Left ventricle myocardium inferior (tissue), 1 donor: ENCODE data around the gene NUDT4. TPM values are rescaled to one million over a fixed set of nuclear protein-coding genes. Genes with fewer than 3 reads are reported as not detected.

Source experiments
- DNase-seq: peaks from one replicate; pipeline ENCODE4 v3.0.0-alpha.2; 2020
- H3K27ac ChIP-seq: fragments of 200-600 bp; replicated peaks from 2 replicates; pipeline ENCODE4 v1.8.0; 2021
- H3K27me3 ChIP-seq: fragments of 200-600 bp; 2 replicates; pipeline ENCODE4 v1.8.0; 2021; ENCODE audit warnings: low read depth
- H3K36me3 ChIP-seq: fragments of 200-600 bp; 2 replicates; pipeline ENCODE4 v1.8.0; 2021
- H3K4me1 ChIP-seq: fragments of 200-600 bp; 2 replicates; pipeline ENCODE4 v1.8.0; 2021
- H3K4me3 ChIP-seq: fragments of 200-600 bp; 2 replicates; pipeline ENCODE4 v1.8.0; 2021; ENCODE audit warnings: mild to moderate bottlenecking, moderate library complexity
- H3K9me3 ChIP-seq: fragments of 200-600 bp; replicated peaks from 2 replicates; pipeline ENCODE4 v1.8.0; 2021
- intact Hi-C: fragments of 100-400 bp; cut with micrococcal nuclease; formaldehyde crosslinking; loops from one replicate; pipeline ENCODE4 v1.11.0; 2022
- total RNA-seq: library from RNA; stranded (reverse); fragmentation: NEBNext Ultra II Directional; extraction: Animal tissue kit (Norgen Biotek cat#: 25700); gene quantifications from one replicate; pipeline ENCODE4 v1.2.1, GENCODE V29; 2021
- TF ChIP-seq, protein P1 (sequence below): fragments of 200-600 bp; IDR thresholded peaks from 2 replicates; pipeline ENCODE4 v1.8.0; 2021; ENCODE audit warnings: antibody characterized with exemption, mild to moderate bottlenecking, borderline replicate concordance
- donor health status: DM: no; HTN: yes; CAD: no; lungs with severe emphysema.

The NUDT4 gene
- total RNA-seq, 1 donor from 2014 or later, result 283 TPM

DNA sequence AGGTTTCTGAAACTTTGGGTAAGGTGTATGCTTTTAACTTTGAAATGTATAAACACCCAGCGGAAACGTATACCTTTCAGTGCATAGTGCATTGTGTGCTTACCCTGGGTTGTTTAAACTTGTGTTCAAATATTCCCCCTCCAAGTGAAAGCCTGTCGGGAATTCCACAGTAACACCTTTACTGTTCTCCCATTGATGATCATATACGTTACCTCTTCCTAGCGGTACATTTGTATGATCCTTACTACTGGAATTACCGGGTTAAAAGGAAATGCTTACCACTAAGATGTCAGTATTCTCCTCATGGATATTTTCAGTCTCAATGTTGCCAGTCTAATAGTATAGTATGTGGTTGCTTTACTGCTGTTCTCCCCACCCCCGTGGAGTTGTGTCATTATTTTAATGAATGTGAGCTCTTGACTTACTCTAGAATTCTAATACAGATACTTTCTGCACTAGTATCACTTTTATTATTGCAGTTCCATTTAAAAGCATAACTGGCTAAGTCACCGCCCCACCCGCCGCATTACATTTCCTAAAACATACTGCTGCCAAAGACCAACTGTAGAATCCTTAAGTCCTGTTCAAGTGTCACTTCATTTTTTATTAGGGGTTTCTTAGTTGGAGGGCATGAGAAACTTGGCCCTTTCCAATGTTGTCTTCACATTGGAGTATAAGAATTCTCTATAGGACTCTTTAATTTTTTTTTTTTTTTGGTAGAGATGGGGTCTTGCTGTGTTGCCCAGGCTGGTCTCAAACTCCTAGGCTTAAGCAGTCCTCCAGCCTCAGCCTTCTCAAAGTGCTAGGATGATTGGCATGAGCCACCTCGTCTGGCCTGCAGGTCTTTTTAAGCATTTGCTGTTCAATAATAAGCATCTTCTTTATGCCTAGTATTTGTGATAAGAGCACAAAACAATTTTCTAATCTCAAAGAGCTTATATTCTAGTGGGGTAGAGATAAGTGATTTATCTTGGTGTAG, 24.9 kb downstream of the NUDT4 start:
- Histone ChIP-seq H3K27me3 (no peaks in the 10 kb centered on the region), H3K36me3 (peaks cover 27% of the 10 kb centered on the region), H3K27ac (no peak overlapping the region), H3K9me3 (no peaks in the 10 kb centered on the region), H3K4me3 (no peak overlapping the region), H3K4me1 (peaks cover 26% of the 10 kb centered on the region)
- TF ChIP-seq, protein P1, sequence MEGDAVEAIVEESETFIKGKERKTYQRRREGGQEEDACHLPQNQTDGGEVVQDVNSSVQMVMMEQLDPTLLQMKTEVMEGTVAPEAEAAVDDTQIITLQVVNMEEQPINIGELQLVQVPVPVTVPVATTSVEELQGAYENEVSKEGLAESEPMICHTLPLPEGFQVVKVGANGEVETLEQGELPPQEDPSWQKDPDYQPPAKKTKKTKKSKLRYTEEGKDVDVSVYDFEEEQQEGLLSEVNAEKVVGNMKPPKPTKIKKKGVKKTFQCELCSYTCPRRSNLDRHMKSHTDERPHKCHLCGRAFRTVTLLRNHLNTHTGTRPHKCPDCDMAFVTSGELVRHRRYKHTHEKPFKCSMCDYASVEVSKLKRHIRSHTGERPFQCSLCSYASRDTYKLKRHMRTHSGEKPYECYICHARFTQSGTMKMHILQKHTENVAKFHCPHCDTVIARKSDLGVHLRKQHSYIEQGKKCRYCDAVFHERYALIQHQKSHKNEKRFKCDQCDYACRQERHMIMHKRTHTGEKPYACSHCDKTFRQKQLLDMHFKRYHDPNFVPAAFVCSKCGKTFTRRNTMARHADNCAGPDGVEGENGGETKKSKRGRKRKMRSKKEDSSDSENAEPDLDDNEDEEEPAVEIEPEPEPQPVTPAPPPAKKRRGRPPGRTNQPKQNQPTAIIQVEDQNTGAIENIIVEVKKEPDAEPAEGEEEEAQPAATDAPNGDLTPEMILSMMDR, result no peak
- no peak for DNase-seq
- intact Hi-C loops, result no loop called here

DNA sequence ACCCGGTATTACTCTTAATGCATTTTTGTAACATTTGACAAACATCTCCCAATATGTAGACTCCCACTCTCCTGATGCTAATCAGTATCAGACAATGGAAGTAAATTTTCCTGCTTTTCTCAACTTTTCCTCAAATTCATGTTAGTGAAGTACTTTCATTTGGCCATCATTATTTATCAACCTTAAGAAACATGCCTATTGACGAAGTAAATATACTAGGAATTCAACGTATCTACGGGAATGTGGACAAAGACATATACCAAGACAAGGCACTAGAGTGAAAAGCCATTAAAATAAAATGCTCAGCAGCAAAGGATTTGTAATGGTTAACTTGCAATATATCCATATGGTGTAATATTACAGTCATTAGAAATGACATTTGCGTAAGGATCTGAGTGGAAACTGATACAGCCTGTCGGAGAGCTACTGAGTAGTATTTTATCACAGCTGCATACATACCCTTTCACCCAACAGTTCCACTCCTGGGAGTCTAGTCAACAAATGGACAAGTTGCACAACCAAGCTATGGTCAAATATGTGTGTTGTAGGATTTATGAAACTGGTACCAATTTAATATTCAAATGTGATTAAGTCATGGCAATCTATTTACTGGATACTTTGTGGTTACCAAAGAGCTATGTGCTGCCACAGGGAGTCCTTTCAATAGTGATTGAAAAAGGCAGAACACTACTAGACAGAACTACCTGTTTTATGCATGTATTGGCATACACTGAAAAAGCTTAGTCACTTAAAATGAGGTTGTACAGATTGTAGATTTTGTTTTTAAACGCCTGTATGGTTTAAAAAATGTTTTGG, 26.5 kb downstream of the NUDT4 start:
- Histone ChIP-seq H3K27me3 (no peaks in the 10 kb centered on the region), H3K4me3 (no peak overlapping the region), H3K36me3 (peaks cover 13% of the 10 kb centered on the region), H3K27ac (peak overlapping the region; percentile 32), H3K9me3 (no peaks in the 10 kb centered on the region), H3K4me1 (peaks cover 26% of the 10 kb centered on the region)
- no peak for DNase-seq
- intact Hi-C loops, result no loop called here
- TF ChIP-seq, protein P1, result no peak

DNA sequence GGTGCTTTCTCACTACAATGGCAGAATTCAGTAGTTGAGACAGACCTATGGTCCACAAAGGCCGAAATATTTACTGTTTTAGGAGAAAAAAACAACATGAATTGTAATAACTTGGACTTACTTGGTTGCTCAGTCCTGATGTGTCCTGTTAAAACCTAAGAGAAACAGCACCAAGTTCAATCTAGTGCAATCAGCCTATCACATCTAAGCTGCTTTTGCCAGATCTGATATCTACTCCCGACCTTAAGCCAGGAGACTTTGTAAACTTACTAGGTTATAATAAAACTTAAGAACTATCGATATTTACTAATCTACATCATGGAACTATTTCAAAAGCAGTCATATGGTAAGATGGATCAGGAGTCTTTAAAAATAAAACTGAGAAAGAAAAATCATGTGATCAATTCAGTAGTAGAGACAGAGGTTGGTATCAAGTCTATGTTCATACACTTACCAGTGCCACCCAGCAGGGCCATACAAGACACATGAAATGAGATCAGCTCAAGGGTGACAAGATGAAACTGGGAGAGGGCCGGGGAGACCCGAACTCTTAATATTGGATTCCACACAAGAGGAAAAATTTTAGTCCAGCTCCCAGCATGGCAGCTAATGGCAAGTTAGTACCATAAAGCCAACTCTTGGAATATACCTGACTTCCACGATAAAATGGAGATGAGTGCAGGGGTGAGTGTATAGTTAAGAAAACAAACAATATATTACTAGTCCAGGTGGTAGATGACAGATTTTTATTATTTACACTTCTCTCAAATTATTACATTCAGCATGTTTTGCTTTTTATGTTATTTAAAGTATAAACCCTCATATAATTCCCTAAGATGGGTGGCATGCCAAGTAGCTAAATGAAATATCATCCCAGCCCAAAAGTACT, 27.5 kb downstream of the NUDT4 start:
- no peaks in the 10 kb centered on the region for H3K9me3 ChIP-seq
- DNase-seq, result no peak
- peaks cover 20% of the 10 kb centered on the region for H3K36me3 ChIP-seq
- peak overlapping the region; percentile 32 for H3K27ac ChIP-seq
- no peaks in the 10 kb centered on the region for H3K27me3 ChIP-seq
- intact Hi-C loops, result no loop called here
- no peak overlapping the region for H3K4me3 ChIP-seq
- peaks cover 29% of the 10 kb centered on the region for H3K4me1 ChIP-seq
- TF ChIP-seq, protein P1, result no peak

DNA sequence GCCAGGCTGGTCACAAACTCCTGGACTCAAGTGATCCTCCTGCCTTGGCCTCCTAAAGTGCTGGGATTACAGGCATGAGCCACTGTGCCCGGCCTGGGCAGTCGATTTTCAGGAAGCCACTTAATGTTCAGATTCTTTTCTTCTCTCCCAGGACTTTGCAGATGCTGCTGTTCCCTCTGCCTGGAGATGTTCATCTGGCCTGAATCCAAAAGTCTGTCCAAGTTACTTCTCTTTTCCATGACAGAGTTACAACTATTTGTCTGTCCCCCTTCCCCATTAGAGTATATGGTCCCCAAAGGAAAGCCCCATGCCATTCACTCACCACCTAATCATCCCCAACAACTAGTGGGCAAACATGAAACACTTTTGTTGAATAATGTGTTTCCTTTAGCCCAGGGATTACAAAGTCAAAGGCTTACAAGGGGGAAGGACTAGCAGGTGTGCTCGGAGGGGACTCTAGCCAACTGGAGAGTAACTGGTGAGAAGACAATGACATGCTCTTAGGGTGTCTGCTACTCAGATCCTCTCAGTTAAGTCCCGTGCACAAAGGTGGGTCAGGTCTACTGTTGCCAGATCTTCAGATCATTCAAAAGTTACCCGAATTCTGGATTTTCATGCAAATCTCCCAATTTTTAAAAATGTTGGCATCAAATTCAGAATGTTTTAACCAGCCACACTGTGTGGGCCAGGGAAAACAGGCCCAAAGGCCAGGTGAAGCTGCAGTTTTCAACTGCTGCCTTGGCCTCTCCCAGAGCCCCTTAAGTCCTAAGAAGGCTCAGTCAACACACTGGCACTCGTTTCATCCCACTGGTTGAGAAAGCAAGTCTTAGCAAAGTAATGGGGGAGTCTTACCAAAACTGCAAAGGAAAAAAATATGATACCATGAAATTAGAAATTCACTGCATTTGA, 29.6 kb downstream of the NUDT4 start:
- Histone ChIP-seq H3K36me3 (peaks cover 23% of the 10 kb centered on the region), H3K27ac (peak overlapping the region; percentile 12), H3K27me3 (no peaks in the 10 kb centered on the region), H3K9me3 (no peaks in the 10 kb centered on the region), H3K4me3 (no peak overlapping the region), H3K4me1 (peaks cover 50% of the 10 kb centered on the region)
- DNase-seq, result no peak
- intact Hi-C loops, result no loop called here
- TF ChIP-seq, protein P1, result no peak
